HuH-7 (cell line): Measurements from ENCODE around the gene HDAC9.
"Not testable (repeated sequence)": the region's sequence is repeated elsewhere in the genome, so short reads cannot be mapped to it uniquely, and the experiment has no call there.

Source experiments
- DNase-seq: peaks from one replicate; pipeline ENCODE4 v3.0.0; 2011; ENCODE audit warnings: low spot score

HDAC9 gene

GRCh38 chr7:18727115-18727870 is 231.7 kb downstream of the HDAC9 start:
- peak; percentile 3 for DNase-seq

GRCh38 chr7:18736012-18736411 is 240.5 kb downstream of the HDAC9 start:
- DNase-seq: not testable (repeated sequence)

- no peak for DNase-seq
These were observed 245.0 kb downstream of the HDAC9 start for GRCh38 chr7:18740579-18740988.

- no peak for DNase-seq
These were observed 258.5 kb downstream of the HDAC9 start for GRCh38 chr7:18753972-18754610.

- DNase-seq: no peak
These were observed 259.2 kb downstream of the HDAC9 start for GRCh38 chr7:18754766-18755165.

- no peak for DNase-seq
These were observed 260.2 kb downstream of the HDAC9 start for GRCh38 chr7:18755793-18756192.

- no peak for DNase-seq
These were observed 261.0 kb downstream of the HDAC9 start for GRCh38 chr7:18756378-18757050.

GRCh38 chr7:18760046-18760445 is 264.5 kb downstream of the HDAC9 start:
- DNase-seq: no peak

GRCh38 chr7:18760631-18761445 is 265.3 kb downstream of the HDAC9 start:
- DNase-seq: no peak

GRCh38 chr7:18762189-18762588 is 266.6 kb downstream of the HDAC9 start:
- DNase-seq: no peak

GRCh38 chr7:18768256-18768655 is 272.7 kb downstream of the HDAC9 start:
- no peak for DNase-seq

GRCh38 chr7:18770154-18770811 is 274.7 kb downstream of the HDAC9 start:
- DNase-seq: no peak

GRCh38 chr7:18770822-18771221 is 275.3 kb downstream of the HDAC9 start:
- DNase-seq: no peak

- DNase-seq: no peak
These were observed 276.5 kb downstream of the HDAC9 start for GRCh38 chr7:18771834-18772566.

- DNase-seq: no peak
These were observed 277.0 kb downstream of the HDAC9 start for GRCh38 chr7:18772567-18772965.

GRCh38 chr7:18777314-18777713 is 281.8 kb downstream of the HDAC9 start:
- no peak for DNase-seq

GRCh38 chr7:18778594-18778993 is 283.0 kb downstream of the HDAC9 start:
- no peak for DNase-seq

GRCh38 chr7:18780266-18780665 is 284.7 kb downstream of the HDAC9 start:
- no peak for DNase-seq

GRCh38 chr7:18780938-18781337 is 285.4 kb downstream of the HDAC9 start:
- no peak for DNase-seq

- DNase-seq: no peak
These were observed 290.7 kb downstream of the HDAC9 start for GRCh38 chr7:18786196-18786727.

GRCh38 chr7:18786796-18787195 is 291.2 kb downstream of the HDAC9 start:
- DNase-seq: no peak
